GM21528 (cell line): Measurements from ENCODE around the gene PTPRA.
"Not testable (repeated sequence)": the region's sequence is repeated elsewhere in the genome, so short reads cannot be mapped to it uniquely, and the experiment has no call there.

ENCODE experiments used
- ATAC-seq: cut with Tn5 transposase; IDR thresholded peaks from one replicate; pipeline ENCODE4 v1.9.1; 2021; ENCODE audit warnings: mild to moderate bottlenecking, moderate library complexity; ENCODE audit not compliant: unreplicated experiment, low FRiP score

The PTPRA gene

GRCh38 chr20:2887715-2888114 lies 14.4 kb downstream of the PTPRA start:
- ATAC-seq = no peak

DNA sequence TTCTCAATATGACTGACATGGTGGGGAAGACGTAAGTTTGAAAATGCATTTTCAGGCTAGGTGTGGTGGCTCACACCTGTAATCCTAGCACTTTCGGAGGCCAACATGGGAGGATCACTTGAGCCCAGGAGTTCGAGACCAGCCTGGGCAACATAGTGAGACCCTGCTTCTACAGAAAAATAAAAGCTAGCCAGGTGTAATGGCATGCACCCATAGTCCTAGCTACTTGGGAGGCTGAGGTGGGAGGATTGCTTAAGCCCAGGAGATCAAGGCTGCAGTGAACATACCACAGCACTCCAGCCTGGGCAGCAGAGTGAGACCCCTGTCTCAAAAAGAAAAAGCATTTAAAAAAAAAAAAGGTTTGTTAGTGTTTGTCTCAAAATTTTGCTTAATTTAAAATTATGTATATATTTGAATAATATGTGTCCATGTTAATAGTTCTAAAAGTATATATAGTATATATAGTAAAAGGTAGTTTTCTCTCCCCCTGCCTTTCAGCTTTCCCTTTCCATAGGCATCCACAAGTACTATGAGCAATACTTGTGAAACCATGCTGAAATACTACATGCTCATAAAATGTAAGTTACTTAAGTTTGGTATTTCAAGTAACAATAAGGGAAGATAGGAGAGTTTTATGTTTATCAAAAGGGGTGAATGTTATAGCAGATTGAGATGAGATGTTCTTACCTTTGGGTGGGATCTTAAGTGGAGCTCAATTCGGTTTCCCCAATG lies 15.1 kb downstream of the PTPRA start:
- no peak for ATAC-seq

DNA sequence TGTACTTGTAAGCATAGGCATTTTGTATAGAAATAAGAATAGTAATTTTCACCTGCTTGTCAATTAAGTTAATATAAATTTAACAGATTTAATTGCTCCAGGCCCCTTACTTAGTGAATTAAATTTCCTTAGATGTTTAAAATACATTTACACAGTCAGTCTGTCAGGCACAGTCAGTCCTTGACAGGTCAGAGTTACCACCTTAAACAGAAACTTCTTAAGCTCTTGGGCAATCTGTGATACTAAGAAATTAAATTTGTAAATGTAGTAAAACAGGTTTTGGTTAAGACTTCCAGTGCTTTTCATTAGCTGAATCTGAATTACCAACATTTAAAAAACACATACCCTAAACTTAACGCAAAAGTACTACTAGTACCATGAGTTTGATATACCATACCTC lies 15.9 kb downstream of the PTPRA start:
- ATAC-seq = no peak

- no peak for ATAC-seq
These were observed 16.5 kb downstream of the PTPRA start for GRCh38 chr20:2889797-2890196.

DNA sequence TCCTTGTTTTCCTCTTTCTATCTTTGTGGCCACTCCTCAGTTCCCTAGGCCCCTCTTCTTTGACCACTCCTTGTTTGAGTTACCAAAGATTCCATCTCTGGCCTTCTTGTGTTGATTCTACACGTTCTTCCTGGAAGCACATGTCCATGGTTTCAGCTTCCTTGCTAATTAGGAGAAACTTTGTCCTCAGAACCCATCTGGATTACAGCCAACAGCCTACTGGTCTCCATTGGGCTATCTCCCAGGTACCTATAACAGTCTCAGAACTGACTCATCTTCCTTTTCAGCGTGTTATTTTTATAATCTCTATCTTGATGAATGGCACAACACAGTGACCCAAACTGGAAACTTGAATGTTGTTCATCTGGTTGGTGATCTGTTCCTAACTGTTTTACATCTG lies 17.5 kb downstream of the PTPRA start:
- ATAC-seq = no peak

- ATAC-seq = no peak
These were observed 18.1 kb downstream of the PTPRA start for GRCh38 chr20:2891343-2891742.

GRCh38 chr20:2892376-2892775 lies 19.1 kb downstream of the PTPRA start:
- no peak for ATAC-seq

GRCh38 chr20:2894221-2894620 lies 20.9 kb downstream of the PTPRA start:
- no peak for ATAC-seq

- not testable (repeated sequence) for ATAC-seq
These were observed 21.9 kb downstream of the PTPRA start for GRCh38 chr20:2895154-2895553.

DNA sequence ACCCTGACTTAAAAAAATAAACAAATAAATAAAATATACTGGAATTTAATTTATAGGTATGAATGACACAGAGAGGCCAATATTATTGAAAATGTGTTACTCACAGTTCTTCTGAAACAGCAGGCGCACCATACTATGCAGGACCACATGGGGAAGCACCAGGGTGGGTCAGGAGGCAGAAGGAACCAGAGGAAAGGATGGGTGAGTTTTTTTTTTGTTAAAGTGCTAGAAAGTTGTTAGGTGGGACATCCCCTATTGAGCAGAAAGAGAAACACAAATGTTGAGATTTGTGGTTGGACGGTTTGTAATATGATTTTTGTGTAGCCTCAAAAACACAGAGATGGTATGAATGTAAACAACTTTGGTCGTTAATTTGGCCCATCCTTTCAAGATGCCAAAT lies 26.0 kb downstream of the PTPRA start:
- no peak for ATAC-seq

DNA sequence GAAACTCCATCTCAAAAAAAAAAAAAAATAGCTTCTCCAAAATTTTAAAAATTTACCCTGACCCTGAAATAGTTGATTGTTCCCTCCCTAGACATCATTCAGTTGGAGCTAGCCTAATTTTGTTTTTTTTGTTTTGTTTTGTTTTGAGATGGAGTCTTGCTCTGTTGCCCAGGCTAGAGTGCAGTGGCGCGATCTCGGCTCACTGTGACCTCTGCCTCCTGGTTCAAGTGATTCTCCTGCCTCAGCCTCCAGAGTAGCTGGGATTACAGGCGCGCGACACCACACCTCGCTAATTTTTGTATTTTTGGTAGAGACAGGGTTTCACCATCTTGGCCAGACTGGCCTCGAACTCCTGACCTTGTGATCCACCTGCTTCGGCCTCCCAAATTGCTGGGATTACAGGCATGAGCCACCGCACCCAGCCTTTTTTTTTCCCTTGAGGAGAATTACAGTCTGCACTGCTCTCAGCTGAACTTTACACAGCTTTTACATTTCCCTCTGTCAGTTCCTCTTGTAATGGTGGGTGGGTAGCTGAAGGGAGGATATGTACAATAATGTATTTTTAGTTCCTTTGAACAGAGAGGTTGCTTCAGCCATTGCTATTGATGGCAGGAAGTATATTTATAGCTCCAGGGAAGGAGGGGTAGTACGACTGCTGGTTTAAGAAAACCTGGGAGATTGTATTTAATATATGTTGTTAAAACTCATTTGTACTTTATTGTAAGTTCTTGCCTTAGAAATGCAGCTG lies 27.7 kb downstream of the PTPRA start:
- ATAC-seq = no peak

DNA sequence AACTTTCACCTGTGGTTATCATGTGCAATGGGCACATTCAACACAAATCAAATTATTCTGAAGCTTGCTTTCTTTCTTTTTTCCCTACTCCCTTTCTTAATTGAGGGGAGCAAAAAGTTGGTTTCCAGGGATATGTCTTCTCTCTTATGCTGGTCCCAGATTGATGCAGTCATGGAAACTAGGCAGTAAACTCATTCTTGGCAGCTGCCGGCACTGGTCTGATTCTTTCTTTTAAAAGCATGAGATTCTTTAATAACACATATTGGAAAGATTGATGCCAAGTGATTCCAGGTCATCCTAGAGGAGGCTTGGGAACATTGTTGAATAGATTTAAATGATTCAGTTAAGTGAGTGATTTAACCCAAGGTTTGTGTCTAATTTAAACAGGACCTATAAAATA lies 29.0 kb downstream of the PTPRA start:
- ATAC-seq = no peak

GRCh38 chr20:2902818-2903217 lies 29.5 kb downstream of the PTPRA start:
- no peak for ATAC-seq

DNA sequence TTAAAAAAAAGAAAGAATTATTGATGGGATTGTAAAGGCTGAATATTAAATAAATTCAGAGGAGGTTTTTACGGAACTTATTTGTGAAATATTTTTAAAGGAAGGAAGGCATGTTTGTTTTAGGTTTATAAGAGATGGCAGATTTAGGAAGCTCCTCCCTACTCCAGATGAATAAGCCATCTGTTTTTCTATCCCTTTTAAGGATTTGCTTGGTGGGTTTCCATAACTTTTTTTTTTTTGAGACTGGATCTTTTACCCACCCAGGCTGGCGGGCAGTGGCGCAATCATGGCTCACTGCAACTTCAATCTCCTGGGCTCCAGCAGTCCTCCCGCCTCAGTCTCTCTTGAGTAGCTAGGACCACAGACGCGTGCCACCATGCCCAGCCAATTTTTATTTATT lies 30.4 kb downstream of the PTPRA start:
- no peak for ATAC-seq

GRCh38 chr20:2907519-2907918 lies 34.2 kb downstream of the PTPRA start:
- ATAC-seq = no peak

- no peak for ATAC-seq
These were observed 36.7 kb downstream of the PTPRA start for GRCh38 chr20:2909953-2910352.

- no peak for ATAC-seq
These were observed 37.9 kb downstream of the PTPRA start for GRCh38 chr20:2911200-2911599.

DNA sequence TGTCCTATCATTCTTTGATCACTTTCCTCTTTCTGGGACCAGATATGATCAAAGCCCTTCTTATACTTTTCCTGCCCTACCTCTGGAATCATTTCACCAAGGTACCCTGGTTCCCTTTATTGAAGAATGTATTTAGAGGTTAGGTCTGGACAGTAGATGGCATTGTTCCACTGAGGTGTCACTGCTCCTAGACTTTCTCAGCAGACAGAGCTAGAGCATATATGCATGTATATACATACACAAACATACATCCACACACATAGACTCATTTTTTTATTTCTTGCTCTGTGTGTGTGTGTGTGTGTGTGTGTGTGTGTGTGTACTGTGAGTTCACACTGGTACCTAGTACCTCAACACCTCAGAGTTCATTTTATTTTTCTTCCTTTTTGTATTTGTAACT lies 40.9 kb downstream of the PTPRA start:
- ATAC-seq = no peak

- ATAC-seq = no peak
These were observed 44.0 kb downstream of the PTPRA start for GRCh38 chr20:2917266-2917665.

DNA sequence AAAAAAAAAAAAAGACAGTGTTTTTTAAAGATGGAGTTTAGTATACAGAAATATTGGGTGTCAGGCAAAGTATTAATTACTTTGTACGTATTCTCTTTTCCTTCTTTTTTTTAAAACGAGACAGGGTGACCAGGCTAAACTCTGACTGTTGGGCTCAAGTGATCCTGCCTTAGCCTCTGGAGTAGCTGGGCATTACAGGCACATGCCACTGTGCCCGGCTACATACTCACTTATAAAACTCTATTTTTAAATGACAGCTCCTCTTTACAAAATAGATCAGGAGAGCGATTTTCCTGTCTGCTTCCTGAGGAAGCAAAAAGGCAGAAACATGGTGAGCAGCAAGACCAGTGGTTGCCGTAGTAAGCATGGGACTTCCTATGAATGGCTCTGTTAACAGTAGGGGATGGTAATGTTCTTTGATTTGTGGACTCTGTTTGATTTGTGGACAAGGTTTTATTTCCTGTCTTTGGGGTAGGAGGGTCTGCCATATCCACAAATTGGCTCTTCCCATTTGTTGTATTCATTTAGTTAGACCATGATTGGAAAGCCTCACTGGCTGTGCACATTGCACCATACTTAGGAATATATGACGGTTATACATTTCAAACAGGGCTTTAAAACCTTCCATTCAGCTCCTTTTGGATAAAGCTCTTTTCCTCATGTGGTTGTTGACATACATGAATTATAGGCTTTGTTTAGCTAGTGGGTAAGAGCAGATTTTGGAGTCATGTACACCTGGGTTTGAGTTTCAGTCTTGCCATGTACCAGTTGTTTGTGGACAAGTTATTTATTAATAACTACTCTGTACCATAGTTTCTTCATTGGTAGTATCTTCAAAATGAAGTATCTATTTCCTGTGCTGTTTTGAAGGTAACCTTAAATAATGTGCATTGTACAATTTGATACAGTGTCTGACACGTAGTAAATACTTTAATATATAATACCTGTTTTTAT lies 45.1 kb downstream of the PTPRA start:
- ATAC-seq = no peak
